ENCODE measurements around the gene PEX1.
"Not testable (repeated sequence)": the region's sequence is repeated elsewhere in the genome, so short reads cannot be mapped to it uniquely, and the experiment has no call there.

- TF ChIP-seq EEA1 (CRISPR knock-in tag; IDR thresholded peaks at IDR 0.05; ENCODE audit: borderline replicate concordance); SNAPC5 (CRISPR knock-in tag; IDR thresholded peaks at IDR 0.05; ENCODE audit: borderline replicate concordance); ARHGAP35 (CRISPR knock-in tag; IDR thresholded peaks at IDR 0.05; ENCODE audit: borderline replicate concordance); JUND (CRISPR knock-in tag; IDR thresholded peaks at IDR 0.05); RXRB (CRISPR knock-in tag; IDR thresholded peaks at IDR 0.05; ENCODE audit: borderline replicate concordance); EZH2 (conservative IDR thresholded peaks at IDR 0.05; ENCODE audit: low read depth, low read length); ZNF597 (CRISPR knock-in tag; IDR thresholded peaks at IDR 0.05); ZNF205 (CRISPR knock-in tag; IDR thresholded peaks at IDR 0.05); TCF7L2 (IDR thresholded peaks at IDR 0.05; ENCODE audit: low read depth, low read length); CREB1 (IDR thresholded peaks at IDR 0.05); CREB1 (CRISPR knock-in tag; IDR thresholded peaks at IDR 0.05); THAP7 (CRISPR knock-in tag; IDR thresholded peaks at IDR 0.05); SOX6 (IDR thresholded peaks at IDR 0.05); SOX6 (CRISPR knock-in tag; IDR thresholded peaks at IDR 0.05): not testable (repeated sequence)
Observed at GRCh38 chr7:92484226-92484625, 44.1 kb downstream of the PEX1 start.
